ENCODE measurements around the gene SLC25A26. TPM values are rescaled to one million over a fixed set of nuclear protein-coding genes. Genes with fewer than 3 reads are reported as not detected.

SLC25A26 gene
- polyA plus RNA-seq, 1 donor (not counting 4 experiments of a cell fraction or from before 2014, with no cell fraction given), result 25.2 TPM

- Histone ChIP-seq H3K9me3 (ENCODE audit: control insufficient read depth, low read depth, low read length) (no peaks in the 10 kb centered on the region), H3K4me3 (ENCODE audit: control insufficient read depth in 2 of 3, extremely low read depth in 1 of 3, insufficient read depth in 2 of 3, low read depth in 1 of 3, low read length in 3 of 3) (no peak overlapping the region), H3K79me2 (ENCODE audit: control insufficient read depth, insufficient read depth, low read length) (no peaks in the 10 kb centered on the region), H2AFZ (ENCODE audit: control insufficient read depth, low read length) (no peak overlapping the region), H4K20me1 (ENCODE audit: control insufficient read depth, extremely low read depth, insufficient read depth, low read length) (no peaks in the 10 kb centered on the region), H3K4me1 (ENCODE audit: control insufficient read depth, extremely low read depth, insufficient read depth, low read length) (no peaks in the 10 kb centered on the region), H3K36me3 (ENCODE audit: control insufficient read depth in 2 of 2, extremely low read depth in 1 of 2, insufficient read depth in 2 of 2, low read length in 2 of 2) (peaks cover 35 to 51% of the 10 kb centered on the region in 2 experiments), H3K27ac (ENCODE audit: control insufficient read depth, insufficient read depth, low read length) (no peak overlapping the region), H3K27me3 (ENCODE audit: control insufficient read depth, extremely low read depth, insufficient read depth, low read length) (no peaks in the 10 kb centered on the region), H3K9me1 (ENCODE audit: control insufficient read depth, extremely low read depth, insufficient read depth, low read length) (no peaks in the 10 kb centered on the region), H3K4me2 (ENCODE audit: control insufficient read depth, extremely low read depth, insufficient read depth, low read depth, low read length) (no peak overlapping the region), H3K9ac (ENCODE audit: control insufficient read depth, extremely low read depth, insufficient read depth, low read length) (no peak overlapping the region)
- dilution Hi-C loops (cut with MboI; ENCODE audit: extremely low pct_ligation_motif_present, low sequenced_read_pairs), result no loop called here
- TF ChIP-seq EZH2 (IDR thresholded peaks at IDR 0.05; ENCODE audit: low read length) (no peak), CTCF (optimal IDR thresholded peaks at IDR 0.05 in 1 of 3, IDR thresholded peaks at IDR 0.05 in 1 of 3, conservative IDR thresholded peaks at IDR 0.05 in 1 of 3; ENCODE audit: extremely low read depth in 1 of 3, insufficient read depth in 2 of 3, low read length in 3 of 3) (no peak)
- DNase-seq (ENCODE audit: low read depth, low spot score), result no peak
- no peak for FAIRE-seq
Measured at GRCh38 chr3:66381626-66382025, 160.8 kb downstream of the SLC25A26 start.

GRCh38 chr3:66382142-66382541 lies 161.3 kb downstream of the SLC25A26 start:
- no peaks in the 10 kb centered on the region for H3K9me1 ChIP-seq (ENCODE audit: control insufficient read depth, extremely low read depth, insufficient read depth, low read length)
- no peak overlapping the region for H3K4me3 ChIP-seq (ENCODE audit: control insufficient read depth in 2 of 3, extremely low read depth in 1 of 3, insufficient read depth in 2 of 3, low read depth in 1 of 3, low read length in 3 of 3)
- TF ChIP-seq CTCF (optimal IDR thresholded peaks at IDR 0.05 in 1 of 3, IDR thresholded peaks at IDR 0.05 in 1 of 3, conservative IDR thresholded peaks at IDR 0.05 in 1 of 3; ENCODE audit: extremely low read depth in 1 of 3, insufficient read depth in 2 of 3, low read length in 3 of 3), result no peak
- no peak for TF ChIP-seq EZH2 (IDR thresholded peaks at IDR 0.05; ENCODE audit: low read length)
- no peak overlapping the region for H3K9ac ChIP-seq (ENCODE audit: control insufficient read depth, extremely low read depth, insufficient read depth, low read length)
- no peak overlapping the region for H2AFZ ChIP-seq (ENCODE audit: control insufficient read depth, low read length)
- dilution Hi-C loops (cut with MboI; ENCODE audit: extremely low pct_ligation_motif_present, low sequenced_read_pairs), result no loop called here
- no peaks in the 10 kb centered on the region for H3K9me3 ChIP-seq (ENCODE audit: control insufficient read depth, low read depth, low read length)
- no peak overlapping the region for H3K27ac ChIP-seq (ENCODE audit: control insufficient read depth, insufficient read depth, low read length)
- no peaks in the 10 kb centered on the region for H3K4me1 ChIP-seq (ENCODE audit: control insufficient read depth, extremely low read depth, insufficient read depth, low read length)
- DNase-seq (ENCODE audit: low read depth, low spot score) (no peak), FAIRE-seq (no peak)
- no peak overlapping the region for H3K4me2 ChIP-seq (ENCODE audit: control insufficient read depth, extremely low read depth, insufficient read depth, low read depth, low read length)
- H3K27me3 ChIP-seq (ENCODE audit: control insufficient read depth, extremely low read depth, insufficient read depth, low read length), result no peaks in the 10 kb centered on the region
- H3K79me2 ChIP-seq (ENCODE audit: control insufficient read depth, insufficient read depth, low read length), result no peaks in the 10 kb centered on the region
- H4K20me1 ChIP-seq (ENCODE audit: control insufficient read depth, extremely low read depth, insufficient read depth, low read length), result no peaks in the 10 kb centered on the region
- peaks cover 35 to 54% of the 10 kb centered on the region in 2 experiments for H3K36me3 ChIP-seq (ENCODE audit: control insufficient read depth in 2 of 2, extremely low read depth in 1 of 2, insufficient read depth in 2 of 2, low read length in 2 of 2)
